WTC11 (cell line): ENCODE data around the gene TEKT3.

Experiments used
- GRHL2 ChIP-seq: fragments of 250-450 bp; sonication (Bioruptor Pico); IDR thresholded peaks from 2 replicates; pipeline ENCODE4 v1.8.0; 2022; ENCODE audit warnings: mild to moderate bottlenecking, moderate library complexity; ENCODE audit not compliant: insufficient replicate concordance, severe bottlenecking
- JUN ChIP-seq: sonication (generic); formaldehyde crosslinking; IDR thresholded peaks from 2 replicates; pipeline ENCODE4 v1.8.0; 2023; ENCODE audit warnings: mild to moderate bottlenecking, missing genetic modification reagents
- NFYB ChIP-seq: sonication (generic); formaldehyde crosslinking; conservative IDR thresholded peaks from 2 replicates; pipeline ENCODE4 v1.8.0; 2022; ENCODE audit warnings: low read depth, missing genetic modification reagents
- RELA ChIP-seq: sonication (generic); formaldehyde crosslinking; IDR thresholded peaks from 2 replicates; pipeline ENCODE4 v1.8.1; 2022; ENCODE audit warnings: missing genetic modification reagents, mild to moderate bottlenecking, borderline replicate concordance
- TEAD1 ChIP-seq: sonication (generic); formaldehyde crosslinking; IDR thresholded peaks from 2 replicates; pipeline ENCODE4 v1.8.0; 2022; ENCODE audit warnings: mild to moderate bottlenecking, missing genetic modification reagents
- TF ChIP-seq, protein P1 (sequence below): fragments of 200-600 bp; IDR thresholded peaks from 2 replicates; pipeline ENCODE4 v1.8.0; 2022; ENCODE audit warnings: antibody characterized with exemption
- TF ChIP-seq, protein P2 (sequence below): sonication (generic); formaldehyde crosslinking; IDR thresholded peaks from 2 replicates; pipeline ENCODE4 v1.8.1; 2023; ENCODE audit warnings: mild to moderate bottlenecking, missing genetic modification reagents
- TF ChIP-seq, protein P3 (sequence below): sonication (generic); formaldehyde crosslinking; IDR thresholded peaks from 2 replicates; pipeline ENCODE4 v1.8.0; 2022; ENCODE audit warnings: mild to moderate bottlenecking, missing genetic modification reagents
- TF ChIP-seq, protein P4 (sequence below): sonication (generic); formaldehyde crosslinking; IDR thresholded peaks from 2 replicates; pipeline ENCODE4 v1.8.1; 2023; ENCODE audit warnings: mild to moderate bottlenecking, missing genetic modification reagents, moderate library complexity
- TF ChIP-seq, protein P5 (sequence below): sonication (generic); formaldehyde crosslinking; IDR thresholded peaks from 2 replicates; pipeline ENCODE4 v1.8.0; 2022; ENCODE audit warnings: mild to moderate bottlenecking, missing genetic modification reagents
- TF ChIP-seq, protein P6 (sequence below): sonication (generic); formaldehyde crosslinking; IDR thresholded peaks from 2 replicates; pipeline ENCODE4 v1.8.0; 2022; ENCODE audit warnings: mild to moderate bottlenecking, missing genetic modification reagents
- TF ChIP-seq, protein P7 (sequence below): sonication (generic); formaldehyde crosslinking; IDR thresholded peaks from 2 replicates; pipeline ENCODE4 v1.8.1; 2023; ENCODE audit warnings: mild to moderate bottlenecking, missing genetic modification reagents
- TF ChIP-seq, protein P8 (sequence below): fragments of 250-450 bp; sonication (Bioruptor Pico); IDR thresholded peaks from 2 replicates; pipeline ENCODE4 v1.9.0; 2021; ENCODE audit warnings: moderate library complexity, mild to moderate bottlenecking, inconsistent platforms, borderline replicate concordance
- TF ChIP-seq, protein P9 (sequence below): sonication (generic); formaldehyde crosslinking; IDR thresholded peaks from 2 replicates; pipeline ENCODE4 v1.8.1; 2022; ENCODE audit warnings: low read depth, missing genetic modification reagents, borderline replicate concordance

DNA sequence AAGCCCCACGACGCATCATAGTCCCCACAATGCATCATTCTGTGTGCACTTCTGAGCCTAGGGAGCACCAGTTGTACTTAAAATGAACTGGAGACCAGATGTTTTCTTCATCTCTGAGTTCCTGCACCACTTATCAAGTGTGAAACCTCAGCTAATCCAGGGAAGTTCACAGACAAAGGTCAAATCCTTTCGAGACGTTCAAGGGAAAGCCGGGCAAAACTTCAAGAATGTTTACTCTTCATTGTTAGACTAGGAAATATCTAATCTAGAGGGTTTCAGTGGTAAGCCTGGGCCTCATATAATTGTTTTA, 71.7 kb downstream of the TEKT3 start:
- TF ChIP-seq, protein P1, sequence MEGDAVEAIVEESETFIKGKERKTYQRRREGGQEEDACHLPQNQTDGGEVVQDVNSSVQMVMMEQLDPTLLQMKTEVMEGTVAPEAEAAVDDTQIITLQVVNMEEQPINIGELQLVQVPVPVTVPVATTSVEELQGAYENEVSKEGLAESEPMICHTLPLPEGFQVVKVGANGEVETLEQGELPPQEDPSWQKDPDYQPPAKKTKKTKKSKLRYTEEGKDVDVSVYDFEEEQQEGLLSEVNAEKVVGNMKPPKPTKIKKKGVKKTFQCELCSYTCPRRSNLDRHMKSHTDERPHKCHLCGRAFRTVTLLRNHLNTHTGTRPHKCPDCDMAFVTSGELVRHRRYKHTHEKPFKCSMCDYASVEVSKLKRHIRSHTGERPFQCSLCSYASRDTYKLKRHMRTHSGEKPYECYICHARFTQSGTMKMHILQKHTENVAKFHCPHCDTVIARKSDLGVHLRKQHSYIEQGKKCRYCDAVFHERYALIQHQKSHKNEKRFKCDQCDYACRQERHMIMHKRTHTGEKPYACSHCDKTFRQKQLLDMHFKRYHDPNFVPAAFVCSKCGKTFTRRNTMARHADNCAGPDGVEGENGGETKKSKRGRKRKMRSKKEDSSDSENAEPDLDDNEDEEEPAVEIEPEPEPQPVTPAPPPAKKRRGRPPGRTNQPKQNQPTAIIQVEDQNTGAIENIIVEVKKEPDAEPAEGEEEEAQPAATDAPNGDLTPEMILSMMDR = no peak
- TF ChIP-seq JUN (CRISPR knock-in tag) (no peak), TEAD1 (no peak), RELA (no peak), NFYB (CRISPR knock-in tag) (no peak), GRHL2 (no peak)
- TF ChIP-seq, protein P2, sequence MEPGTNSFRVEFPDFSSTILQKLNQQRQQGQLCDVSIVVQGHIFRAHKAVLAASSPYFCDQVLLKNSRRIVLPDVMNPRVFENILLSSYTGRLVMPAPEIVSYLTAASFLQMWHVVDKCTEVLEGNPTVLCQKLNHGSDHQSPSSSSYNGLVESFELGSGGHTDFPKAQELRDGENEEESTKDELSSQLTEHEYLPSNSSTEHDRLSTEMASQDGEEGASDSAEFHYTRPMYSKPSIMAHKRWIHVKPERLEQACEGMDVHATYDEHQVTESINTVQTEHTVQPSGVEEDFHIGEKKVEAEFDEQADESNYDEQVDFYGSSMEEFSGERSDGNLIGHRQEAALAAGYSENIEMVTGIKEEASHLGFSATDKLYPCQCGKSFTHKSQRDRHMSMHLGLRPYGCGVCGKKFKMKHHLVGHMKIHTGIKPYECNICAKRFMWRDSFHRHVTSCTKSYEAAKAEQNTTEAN (CRISPR knock-in tag) = no peak
- TF ChIP-seq, protein P3, sequence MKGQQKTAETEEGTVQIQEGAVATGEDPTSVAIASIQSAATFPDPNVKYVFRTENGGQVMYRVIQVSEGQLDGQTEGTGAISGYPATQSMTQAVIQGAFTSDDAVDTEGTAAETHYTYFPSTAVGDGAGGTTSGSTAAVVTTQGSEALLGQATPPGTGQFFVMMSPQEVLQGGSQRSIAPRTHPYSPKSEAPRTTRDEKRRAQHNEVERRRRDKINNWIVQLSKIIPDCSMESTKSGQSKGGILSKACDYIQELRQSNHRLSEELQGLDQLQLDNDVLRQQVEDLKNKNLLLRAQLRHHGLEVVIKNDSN = no peak
- TF ChIP-seq, protein P4, sequence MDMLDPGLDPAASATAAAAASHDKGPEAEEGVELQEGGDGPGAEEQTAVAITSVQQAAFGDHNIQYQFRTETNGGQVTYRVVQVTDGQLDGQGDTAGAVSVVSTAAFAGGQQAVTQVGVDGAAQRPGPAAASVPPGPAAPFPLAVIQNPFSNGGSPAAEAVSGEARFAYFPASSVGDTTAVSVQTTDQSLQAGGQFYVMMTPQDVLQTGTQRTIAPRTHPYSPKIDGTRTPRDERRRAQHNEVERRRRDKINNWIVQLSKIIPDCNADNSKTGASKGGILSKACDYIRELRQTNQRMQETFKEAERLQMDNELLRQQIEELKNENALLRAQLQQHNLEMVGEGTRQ (CRISPR knock-in tag) = no peak
- TF ChIP-seq, protein P5, sequence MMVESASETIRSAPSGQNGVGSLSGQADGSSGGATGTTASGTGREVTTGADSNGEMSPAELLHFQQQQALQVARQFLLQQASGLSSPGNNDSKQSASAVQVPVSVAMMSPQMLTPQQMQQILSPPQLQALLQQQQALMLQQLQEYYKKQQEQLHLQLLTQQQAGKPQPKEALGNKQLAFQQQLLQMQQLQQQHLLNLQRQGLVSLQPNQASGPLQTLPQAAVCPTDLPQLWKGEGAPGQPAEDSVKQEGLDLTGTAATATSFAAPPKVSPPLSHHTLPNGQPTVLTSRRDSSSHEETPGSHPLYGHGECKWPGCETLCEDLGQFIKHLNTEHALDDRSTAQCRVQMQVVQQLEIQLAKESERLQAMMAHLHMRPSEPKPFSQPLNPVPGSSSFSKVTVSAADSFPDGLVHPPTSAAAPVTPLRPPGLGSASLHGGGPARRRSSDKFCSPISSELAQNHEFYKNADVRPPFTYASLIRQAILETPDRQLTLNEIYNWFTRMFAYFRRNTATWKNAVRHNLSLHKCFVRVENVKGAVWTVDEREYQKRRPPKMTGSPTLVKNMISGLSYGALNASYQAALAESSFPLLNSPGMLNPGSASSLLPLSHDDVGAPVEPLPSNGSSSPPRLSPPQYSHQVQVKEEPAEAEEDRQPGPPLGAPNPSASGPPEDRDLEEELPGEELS = no peak
- TF ChIP-seq, protein P6, sequence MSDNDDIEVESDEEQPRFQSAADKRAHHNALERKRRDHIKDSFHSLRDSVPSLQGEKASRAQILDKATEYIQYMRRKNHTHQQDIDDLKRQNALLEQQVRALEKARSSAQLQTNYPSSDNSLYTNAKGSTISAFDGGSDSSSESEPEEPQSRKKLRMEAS (CRISPR knock-in tag) = no peak
- TF ChIP-seq, protein P7, sequence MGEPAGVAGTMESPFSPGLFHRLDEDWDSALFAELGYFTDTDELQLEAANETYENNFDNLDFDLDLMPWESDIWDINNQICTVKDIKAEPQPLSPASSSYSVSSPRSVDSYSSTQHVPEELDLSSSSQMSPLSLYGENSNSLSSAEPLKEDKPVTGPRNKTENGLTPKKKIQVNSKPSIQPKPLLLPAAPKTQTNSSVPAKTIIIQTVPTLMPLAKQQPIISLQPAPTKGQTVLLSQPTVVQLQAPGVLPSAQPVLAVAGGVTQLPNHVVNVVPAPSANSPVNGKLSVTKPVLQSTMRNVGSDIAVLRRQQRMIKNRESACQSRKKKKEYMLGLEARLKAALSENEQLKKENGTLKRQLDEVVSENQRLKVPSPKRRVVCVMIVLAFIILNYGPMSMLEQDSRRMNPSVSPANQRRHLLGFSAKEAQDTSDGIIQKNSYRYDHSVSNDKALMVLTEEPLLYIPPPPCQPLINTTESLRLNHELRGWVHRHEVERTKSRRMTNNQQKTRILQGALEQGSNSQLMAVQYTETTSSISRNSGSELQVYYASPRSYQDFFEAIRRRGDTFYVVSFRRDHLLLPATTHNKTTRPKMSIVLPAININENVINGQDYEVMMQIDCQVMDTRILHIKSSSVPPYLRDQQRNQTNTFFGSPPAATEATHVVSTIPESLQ (CRISPR knock-in tag) = no peak
- TF ChIP-seq, protein P8, sequence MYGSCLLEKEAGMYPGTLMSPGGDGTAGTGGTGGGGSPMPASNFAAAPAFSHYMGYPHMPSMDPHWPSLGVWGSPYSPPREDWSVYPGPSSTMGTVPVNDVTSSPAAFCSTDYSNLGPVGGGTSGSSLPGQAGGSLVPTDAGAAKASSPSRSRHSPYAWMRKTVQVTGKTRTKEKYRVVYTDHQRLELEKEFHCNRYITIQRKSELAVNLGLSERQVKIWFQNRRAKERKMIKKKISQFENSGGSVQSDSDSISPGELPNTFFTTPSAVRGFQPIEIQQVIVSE (CRISPR knock-in tag) = no peak
- TF ChIP-seq, protein P9, sequence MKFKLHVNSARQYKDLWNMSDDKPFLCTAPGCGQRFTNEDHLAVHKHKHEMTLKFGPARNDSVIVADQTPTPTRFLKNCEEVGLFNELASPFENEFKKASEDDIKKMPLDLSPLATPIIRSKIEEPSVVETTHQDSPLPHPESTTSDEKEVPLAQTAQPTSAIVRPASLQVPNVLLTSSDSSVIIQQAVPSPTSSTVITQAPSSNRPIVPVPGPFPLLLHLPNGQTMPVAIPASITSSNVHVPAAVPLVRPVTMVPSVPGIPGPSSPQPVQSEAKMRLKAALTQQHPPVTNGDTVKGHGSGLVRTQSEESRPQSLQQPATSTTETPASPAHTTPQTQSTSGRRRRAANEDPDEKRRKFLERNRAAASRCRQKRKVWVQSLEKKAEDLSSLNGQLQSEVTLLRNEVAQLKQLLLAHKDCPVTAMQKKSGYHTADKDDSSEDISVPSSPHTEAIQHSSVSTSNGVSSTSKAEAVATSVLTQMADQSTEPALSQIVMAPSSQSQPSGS (CRISPR knock-in tag) = no peak
